Activated naive CD8-positive, alpha-beta T cell (primary cell): ENCODE measurements around the gene POLA1.

Experiments
- H3K27ac Mint-ChIP-seq: one replicate; pipeline ENCODE4 v1.8.0; 2021; ENCODE audit warnings: mixed read lengths
- H3K27me3 Mint-ChIP-seq: one replicate; pipeline ENCODE4 v1.8.0; 2021; ENCODE audit warnings: mixed read lengths
- H3K36me3 Mint-ChIP-seq: one replicate; pipeline ENCODE4 v1.8.0; 2021; ENCODE audit warnings: mixed read lengths
- H3K4me1 Mint-ChIP-seq: one replicate; pipeline ENCODE4 v1.8.0; 2021; ENCODE audit warnings: low read depth, mixed read lengths
- H3K4me3 Mint-ChIP-seq: one replicate; pipeline ENCODE4 v1.8.0; 2021; ENCODE audit warnings: mild to moderate bottlenecking, mixed read lengths
- H3K9me3 Mint-ChIP-seq: one replicate; pipeline ENCODE4 v1.8.0; 2021; ENCODE audit warnings: low read depth, mixed read lengths

Gene POLA1

GRCh38 chrX:25005382-25006185 is 311.9 kb downstream of the POLA1 start:
- H3K27me3 Mint-ChIP-seq, result peaks cover 21% of the 10 kb centered on the region
- no peak overlapping the region for H3K4me3 Mint-ChIP-seq
- H3K9me3 Mint-ChIP-seq, result no peaks in the 10 kb centered on the region
- H3K27ac Mint-ChIP-seq, result no peak overlapping the region
- no peaks in the 10 kb centered on the region for H3K36me3 Mint-ChIP-seq
- peaks cover 11% of the 10 kb centered on the region for H3K4me1 Mint-ChIP-seq

DNA sequence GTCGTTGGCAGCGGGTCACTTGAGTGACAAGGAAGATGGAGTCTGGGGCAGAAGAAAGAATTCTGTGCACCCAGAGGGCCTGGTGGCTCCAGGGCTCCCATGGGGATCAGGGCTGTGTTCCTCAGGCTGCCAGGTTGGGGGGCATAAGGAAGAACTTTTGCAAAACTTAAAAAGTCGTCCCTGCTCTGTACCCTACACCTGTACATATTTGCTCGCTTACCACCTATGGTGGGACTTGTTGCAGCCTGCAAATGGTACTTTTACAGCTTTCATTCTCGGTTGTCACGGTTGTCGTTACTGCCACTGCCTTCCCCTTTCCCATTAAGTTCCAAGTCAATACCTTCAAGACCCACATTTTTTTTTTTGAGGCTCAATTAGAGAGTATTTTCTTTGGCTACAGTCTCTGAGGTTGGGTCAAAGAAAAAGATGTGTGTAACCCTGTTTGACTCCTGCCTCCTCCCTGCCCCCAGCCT is 312.9 kb downstream of the POLA1 start:
- Mint-ChIP-seq H3K27ac (peak overlapping the region; percentile 76), H3K9me3 (no peaks in the 10 kb centered on the region), H3K27me3 (peaks cover 23% of the 10 kb centered on the region), H3K4me3 (peak overlapping the region; percentile 38), H3K36me3 (no peaks in the 10 kb centered on the region), H3K4me1 (peaks cover 11% of the 10 kb centered on the region)

DNA sequence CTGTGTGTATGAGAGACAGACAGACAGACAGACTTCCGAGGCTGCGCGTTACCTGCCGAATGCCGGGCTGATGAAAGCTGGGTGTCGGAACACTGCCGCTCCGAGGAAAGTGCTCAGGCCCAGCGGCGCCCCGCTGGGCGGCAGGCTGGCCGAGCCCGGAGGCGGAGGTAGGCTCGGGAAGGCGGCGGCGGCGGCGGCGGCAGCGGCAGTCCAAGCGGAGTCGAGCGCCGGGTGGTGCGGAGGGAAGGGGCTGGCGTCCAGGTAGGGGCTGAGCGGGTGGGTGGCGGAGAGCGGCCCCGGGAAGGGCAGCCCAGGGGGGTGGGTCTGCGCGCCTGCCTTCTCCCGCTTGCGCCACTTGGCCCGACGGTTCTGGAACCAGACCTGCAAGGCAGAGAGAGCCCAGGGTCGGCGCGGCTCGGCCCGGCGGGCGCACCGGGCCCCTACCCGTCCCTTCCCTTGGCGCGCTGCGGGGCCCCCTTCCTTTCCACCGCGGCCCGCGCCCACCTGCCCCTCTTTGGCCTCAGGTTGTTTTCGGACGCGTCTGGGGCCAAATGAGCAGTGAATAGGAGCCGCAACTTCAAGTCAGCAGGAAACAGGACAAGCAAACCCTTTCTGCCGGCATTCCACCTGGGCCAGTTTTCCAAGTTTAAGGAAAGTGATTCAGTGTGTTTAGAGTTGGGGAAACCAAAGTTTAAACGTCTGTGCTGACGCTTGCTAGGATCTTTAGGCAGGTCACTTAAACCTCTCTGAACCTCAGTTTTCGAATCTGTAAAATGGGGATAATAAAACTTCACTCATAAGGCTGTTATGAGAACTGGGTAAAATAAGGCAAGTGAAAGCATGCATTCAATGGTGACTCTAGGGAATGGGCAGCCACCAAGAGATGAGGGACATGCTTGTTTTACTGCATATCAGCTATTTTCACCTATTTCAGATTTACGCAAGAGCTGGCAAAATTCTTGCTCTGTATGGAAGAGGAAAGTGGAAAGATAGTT is 313.6 kb downstream of the POLA1 start:
- Mint-ChIP-seq H3K27me3 (peaks cover 23% of the 10 kb centered on the region), H3K9me3 (no peaks in the 10 kb centered on the region), H3K36me3 (no peaks in the 10 kb centered on the region), H3K4me1 (peaks cover 11% of the 10 kb centered on the region), H3K4me3 (peak overlapping the region; percentile 35), H3K27ac (no peak overlapping the region)

- H3K36me3 Mint-ChIP-seq, result no peaks in the 10 kb centered on the region
- H3K4me3 Mint-ChIP-seq, result no peak overlapping the region
- peaks cover 10% of the 10 kb centered on the region for H3K4me1 Mint-ChIP-seq
- peaks cover 16% of the 10 kb centered on the region for H3K27me3 Mint-ChIP-seq
- H3K27ac Mint-ChIP-seq, result no peak overlapping the region
- no peaks in the 10 kb centered on the region for H3K9me3 Mint-ChIP-seq
These were observed 315.7 kb downstream of the POLA1 start for GRCh38 chrX:25009407-25009806.

GRCh38 chrX:25010784-25011588 is 317.3 kb downstream of the POLA1 start:
- Mint-ChIP-seq H3K36me3 (no peaks in the 10 kb centered on the region), H3K27ac (no peak overlapping the region), H3K27me3 (peaks cover 16% of the 10 kb centered on the region), H3K9me3 (no peaks in the 10 kb centered on the region), H3K4me3 (no peak overlapping the region), H3K4me1 (peaks cover 12% of the 10 kb centered on the region)

DNA sequence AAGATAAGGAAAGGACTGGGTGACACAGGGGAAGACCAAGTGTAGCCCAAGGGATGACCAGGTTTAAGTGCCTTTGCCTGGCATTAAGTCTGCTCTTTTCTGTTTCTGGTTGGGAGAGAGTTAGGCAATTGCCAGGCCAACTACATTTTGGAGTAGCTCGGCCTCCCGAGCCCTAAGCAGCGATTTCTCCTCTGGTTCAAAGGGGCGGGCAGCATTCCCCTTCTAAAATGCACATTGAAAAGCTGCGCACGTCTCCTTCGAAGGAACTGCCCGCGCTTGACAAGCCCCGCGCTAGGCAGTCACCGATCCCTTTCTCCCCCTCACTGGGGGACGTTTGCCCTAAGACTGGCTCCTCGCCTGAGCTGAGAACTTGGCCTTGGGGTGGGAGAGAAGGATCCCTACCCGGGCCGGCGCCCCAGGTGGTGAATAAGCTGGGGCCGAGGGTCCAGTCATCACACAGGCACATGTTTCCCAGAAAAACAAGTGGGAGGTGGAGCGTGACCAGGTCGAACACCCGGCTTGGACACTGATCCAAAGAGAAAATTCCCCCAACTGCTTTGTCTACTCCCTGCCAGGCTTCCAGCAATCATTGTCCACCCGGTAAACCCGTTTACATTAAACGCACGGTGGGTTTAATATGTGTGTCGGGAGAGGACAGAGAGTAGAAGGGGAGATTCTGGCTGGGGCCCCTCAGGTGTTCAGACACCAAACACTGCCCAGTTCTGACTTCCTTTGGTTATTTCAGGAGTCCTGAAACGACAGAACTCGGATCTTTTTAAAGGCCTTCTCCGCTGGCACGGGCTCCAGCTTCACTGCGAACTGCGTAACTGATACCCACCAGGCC is 318.1 kb downstream of the POLA1 start:
- Mint-ChIP-seq H3K9me3 (no peaks in the 10 kb centered on the region), H3K27me3 (peaks cover 13% of the 10 kb centered on the region), H3K36me3 (no peaks in the 10 kb centered on the region), H3K27ac (no peak overlapping the region), H3K4me3 (no peak overlapping the region), H3K4me1 (peaks cover 11% of the 10 kb centered on the region)

- peaks cover 15% of the 10 kb centered on the region for H3K4me1 Mint-ChIP-seq
- no peaks in the 10 kb centered on the region for H3K9me3 Mint-ChIP-seq
- no peak overlapping the region for H3K27ac Mint-ChIP-seq
- peak overlapping the region; percentile 61 for H3K4me3 Mint-ChIP-seq
- peaks cover 13% of the 10 kb centered on the region for H3K27me3 Mint-ChIP-seq
- no peaks in the 10 kb centered on the region for H3K36me3 Mint-ChIP-seq
These were observed 318.7 kb downstream of the POLA1 start for GRCh38 chrX:25012433-25012735.

DNA sequence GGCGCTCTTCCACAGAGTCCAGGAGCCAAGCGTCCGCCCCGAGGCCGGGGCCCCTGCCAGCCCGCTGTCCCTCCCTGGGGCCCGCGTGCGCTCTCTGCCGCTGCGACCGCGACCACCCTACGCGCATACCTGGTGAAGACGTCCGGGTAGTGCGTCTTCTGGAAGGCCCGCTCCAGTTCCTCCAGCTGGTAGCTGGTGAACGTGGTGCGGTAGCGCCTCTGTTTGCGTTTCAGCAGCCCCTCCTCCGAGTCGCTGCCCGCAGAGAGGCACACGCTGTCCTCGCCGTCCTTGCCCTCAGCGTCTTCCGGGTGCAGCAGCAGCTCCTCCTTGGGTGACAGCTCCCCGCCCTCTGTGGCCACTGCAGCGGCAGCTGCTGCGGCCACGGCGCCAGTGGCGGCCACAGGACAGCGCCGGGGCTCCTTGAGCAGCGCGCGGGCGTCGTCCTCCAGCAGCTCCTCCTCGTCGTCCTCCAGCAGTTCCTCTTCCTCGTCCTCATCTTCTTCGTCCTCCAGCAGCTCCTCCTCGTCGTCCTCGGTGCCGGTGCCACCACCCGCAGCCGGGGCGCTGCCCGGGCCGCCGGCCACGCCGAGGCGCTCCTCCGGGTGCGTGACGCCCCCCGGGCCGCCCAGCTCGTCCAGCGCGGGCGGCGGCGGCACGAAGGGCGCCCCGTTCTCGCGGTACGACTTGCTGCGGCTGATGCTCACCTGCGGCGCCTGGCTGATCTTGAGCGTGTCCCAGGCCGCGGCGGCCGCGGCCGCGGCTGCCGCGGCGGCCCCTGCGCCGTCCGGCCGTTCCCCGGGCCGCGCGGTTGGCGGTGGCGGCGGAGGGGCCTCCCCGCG is 319.3 kb downstream of the POLA1 start:
- no peaks in the 10 kb centered on the region for H3K36me3 Mint-ChIP-seq
- H3K4me1 Mint-ChIP-seq, result peaks cover 17% of the 10 kb centered on the region
- no peaks in the 10 kb centered on the region for H3K9me3 Mint-ChIP-seq
- H3K27ac Mint-ChIP-seq, result no peak overlapping the region
- peak overlapping the region; percentile 70 for H3K4me3 Mint-ChIP-seq
- H3K27me3 Mint-ChIP-seq, result peaks cover 10% of the 10 kb centered on the region

DNA sequence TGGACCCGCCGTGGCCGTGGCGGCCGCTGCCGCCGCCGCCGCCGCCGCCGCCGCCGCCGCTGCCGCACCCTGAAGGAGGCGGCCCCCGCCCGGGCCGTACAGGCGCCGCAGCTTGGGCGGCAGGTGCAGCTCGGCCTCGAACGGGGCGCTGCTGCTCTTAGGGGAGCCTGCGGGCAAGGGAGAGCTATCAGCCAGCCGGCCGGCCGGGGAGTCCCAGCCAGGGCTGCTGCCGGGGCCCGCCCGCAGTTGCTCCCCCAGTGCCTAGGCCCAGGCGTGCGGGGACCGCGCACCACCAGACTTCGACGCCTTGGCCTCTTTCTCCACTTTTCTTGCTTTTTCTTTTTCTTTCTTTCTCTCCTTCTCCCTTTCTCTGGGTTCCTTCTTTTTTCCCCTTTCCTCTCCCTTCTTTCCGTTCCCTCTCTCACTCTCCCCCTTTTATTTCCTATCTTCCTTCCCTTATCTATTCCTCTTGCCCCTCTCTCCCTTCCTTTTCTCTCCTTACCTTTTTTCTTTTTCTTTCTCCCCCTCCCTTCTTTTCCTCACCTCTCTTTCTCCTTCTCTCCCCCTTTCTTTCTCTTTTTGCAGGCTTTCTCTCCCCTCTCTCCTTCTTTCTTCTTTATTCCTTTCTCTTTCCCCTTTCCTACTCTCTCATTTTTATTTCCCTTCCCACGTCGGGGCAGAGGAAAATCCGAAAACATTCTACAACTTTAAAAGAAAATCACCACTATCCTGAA is 320.1 kb downstream of the POLA1 start:
- H3K4me3 Mint-ChIP-seq, result peak overlapping the region; percentile 66
- H3K27me3 Mint-ChIP-seq, result peaks cover 10% of the 10 kb centered on the region
- H3K27ac Mint-ChIP-seq, result no peak overlapping the region
- no peaks in the 10 kb centered on the region for H3K9me3 Mint-ChIP-seq
- H3K36me3 Mint-ChIP-seq, result no peaks in the 10 kb centered on the region
- peaks cover 17% of the 10 kb centered on the region for H3K4me1 Mint-ChIP-seq

- no peaks in the 10 kb centered on the region for H3K9me3 Mint-ChIP-seq
- no peaks in the 10 kb centered on the region for H3K36me3 Mint-ChIP-seq
- peak overlapping the region; percentile 66 for H3K4me3 Mint-ChIP-seq
- H3K27me3 Mint-ChIP-seq, result peaks cover 11% of the 10 kb centered on the region
- H3K4me1 Mint-ChIP-seq, result peaks cover 19% of the 10 kb centered on the region
- no peak overlapping the region for H3K27ac Mint-ChIP-seq
These were observed 320.7 kb downstream of the POLA1 start for GRCh38 chrX:25014366-25014838.

GRCh38 chrX:25015486-25016360 is 322.0 kb downstream of the POLA1 start, which contains the start of gene ARX:
TSS of gene ARX (minus strand) at chrX:25015965. CDS start at chrX:25015737, 228 bp downstream.
- Mint-ChIP-seq H3K27me3 (peaks cover 9% of the 10 kb centered on the region), H3K4me3 (peak within 1 kb of the TSS; percentile 17), H3K9me3 (no peaks in the 10 kb centered on the region)

DNA sequence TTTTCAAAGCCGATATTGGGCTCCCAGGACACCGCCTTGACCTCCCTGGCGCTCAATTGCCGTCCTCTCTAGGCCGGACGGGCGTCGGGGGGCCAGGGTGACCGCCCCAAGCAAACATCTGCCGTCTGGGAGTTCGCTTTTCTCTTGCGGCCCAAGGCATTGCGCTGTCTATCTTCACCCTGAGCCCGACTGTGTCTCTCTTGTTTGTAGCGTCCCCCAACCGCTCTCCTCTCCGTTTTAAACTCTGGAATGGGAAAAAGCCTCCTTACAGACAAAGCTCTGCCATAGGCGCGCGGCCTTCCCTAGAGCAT is 322.6 kb downstream of the POLA1 start:
- H3K27me3 Mint-ChIP-seq, result peaks cover 8% of the 10 kb centered on the region
- H3K4me3 Mint-ChIP-seq, result peak overlapping the region; percentile 17
- H3K4me1 Mint-ChIP-seq, result peaks cover 24% of the 10 kb centered on the region
- H3K9me3 Mint-ChIP-seq, result no peaks in the 10 kb centered on the region
- H3K27ac Mint-ChIP-seq, result no peak overlapping the region
- no peaks in the 10 kb centered on the region for H3K36me3 Mint-ChIP-seq

More at GRCh38 chrX:25015486-25016360, 322.0 kb downstream of the POLA1 start, which contains the start of gene ARX:
- Mint-ChIP-seq H3K4me1 (peaks cover 21% of the 10 kb centered on the region), H3K36me3 (no peaks in the 10 kb centered on the region), H3K27ac (no peak within 1 kb of the TSS)
